Transverse colon (tissue), 4 donors: Measurements from ENCODE around the gene FAXC. TPM values are rescaled to one million over a fixed set of nuclear protein-coding genes. Genes with fewer than 3 reads are reported as not detected.

Source experiments
- DNase-seq: peaks from one replicate; pipeline ENCODE4 v3.0.0-alpha.2; 2019
- H3K27ac ChIP-seq, 4 donors: fragments of 200-600 bp; sonication (generic); 2 replicates each; pipeline ENCODE4 v1.5.1; 2016 to 2018; ENCODE audit warnings: inconsistent platforms in 4 of 4
- H3K27me3 ChIP-seq: fragments of 200-600 bp; sonication (generic); 2 replicates; pipeline ENCODE4 v1.5.1; 2017; ENCODE audit warnings: inconsistent platforms
- H3K36me3 ChIP-seq, 4 donors: fragments of 200-600 bp; sonication (generic); 2 replicates each; pipeline ENCODE4 v1.5.1; 2017 to 2019; ENCODE audit warnings: inconsistent platforms in 4 of 4
- H3K4me1 ChIP-seq, 4 donors: fragments of 200-600 bp; sonication (generic); 2 replicates each; pipeline ENCODE4 v1.5.1; 2017 to 2020; ENCODE audit warnings: inconsistent platforms in 4 of 4
- H3K4me3 ChIP-seq, 4 donors: fragments of 200-600 bp; sonication (generic); 1 replicate in 1 of 4; 2 replicates in 3 of 4; pipeline versions ENCODE4 v1.5.1 to v1.6.1; 2017 to 2019; ENCODE audit warnings: inconsistent platforms in 4 of 4
- H3K9me3 ChIP-seq, 2 donors: fragments of 200-600 bp; sonication (generic); 2 replicates each; pipeline ENCODE4 v1.5.1; 2017 to 2019; ENCODE audit warnings: inconsistent platforms in 2 of 2
- EP300 ChIP-seq: sonication (generic); formaldehyde crosslinking; IDR thresholded peaks from one replicate; pipeline ENCODE4 v1.6.1; 2017; ENCODE audit warnings: antibody characterized with exemption, low read depth
- POLR2A ChIP-seq: fragments of 450-650 bp; IDR thresholded peaks from one replicate; pipeline ENCODE4 v1.6.1; 2016; ENCODE audit warnings: antibody characterized with exemption, mild to moderate bottlenecking, moderate library complexity
- POLR2AphosphoS5 ChIP-seq, 3 donors: sonication (generic); formaldehyde crosslinking; IDR thresholded peaks; one replicate each; pipeline ENCODE4 v1.6.1; 2016; ENCODE audit warnings: antibody characterized with exemption in 3 of 3
- WGBS, 2 donors: methylation state at CpG; one replicate each; pipeline ENCODE4 v1.1.5; 2018; ENCODE audit warnings: low coverage in 1 of 2; 5-methylcytosine and 5-hydroxymethylcytosine counted together
- in situ Hi-C, 4 donors: fragments of 200-750 bp; cut with MboI; loops; one replicate each; pipeline versions ENCODE4 v1.15.0 to v1.15.1; 2017; ENCODE audit warnings: low sequenced_read_pairs in 3 of 4, low pct_ligation_motif_present in 1 of 4, low pct_unique_long_range_greater_than_20kb in 1 of 4
- intact Hi-C: fragments of 100-400 bp; cut with DNase I; formaldehyde crosslinking; loops from one replicate; pipeline ENCODE4 v1.15.1; 2023; ENCODE audit warnings: low total_unique reads
- total RNA-seq, 4 donors: library from RNA; depleted of rRNA; stranded (reverse); fragments of >200 nt; gene quantifications; one replicate each; pipeline ENCODE4 v1.1.0, GENCODE V29; 2016
- TF ChIP-seq, protein P1 (sequence below), 5 experiments: fragments of 200-600 bp in 3 of 5; fragments of 450-650 bp in 2 of 5; sonication (generic) in 3 of 5; IDR thresholded peaks; 1 replicate in 2 of 5; 2 replicates in 3 of 5; pipeline ENCODE4 v1.5.1; 2016 to 2017; ENCODE audit warnings: antibody characterized with exemption in 5 of 5, inconsistent platforms in 3 of 5, mild to moderate bottlenecking in 2 of 5, moderate library complexity in 1 of 5

The FAXC gene
- total RNA-seq, 4 donors from 2014 or later = 0.75 to 285 (median 7.1) TPM

DNA sequence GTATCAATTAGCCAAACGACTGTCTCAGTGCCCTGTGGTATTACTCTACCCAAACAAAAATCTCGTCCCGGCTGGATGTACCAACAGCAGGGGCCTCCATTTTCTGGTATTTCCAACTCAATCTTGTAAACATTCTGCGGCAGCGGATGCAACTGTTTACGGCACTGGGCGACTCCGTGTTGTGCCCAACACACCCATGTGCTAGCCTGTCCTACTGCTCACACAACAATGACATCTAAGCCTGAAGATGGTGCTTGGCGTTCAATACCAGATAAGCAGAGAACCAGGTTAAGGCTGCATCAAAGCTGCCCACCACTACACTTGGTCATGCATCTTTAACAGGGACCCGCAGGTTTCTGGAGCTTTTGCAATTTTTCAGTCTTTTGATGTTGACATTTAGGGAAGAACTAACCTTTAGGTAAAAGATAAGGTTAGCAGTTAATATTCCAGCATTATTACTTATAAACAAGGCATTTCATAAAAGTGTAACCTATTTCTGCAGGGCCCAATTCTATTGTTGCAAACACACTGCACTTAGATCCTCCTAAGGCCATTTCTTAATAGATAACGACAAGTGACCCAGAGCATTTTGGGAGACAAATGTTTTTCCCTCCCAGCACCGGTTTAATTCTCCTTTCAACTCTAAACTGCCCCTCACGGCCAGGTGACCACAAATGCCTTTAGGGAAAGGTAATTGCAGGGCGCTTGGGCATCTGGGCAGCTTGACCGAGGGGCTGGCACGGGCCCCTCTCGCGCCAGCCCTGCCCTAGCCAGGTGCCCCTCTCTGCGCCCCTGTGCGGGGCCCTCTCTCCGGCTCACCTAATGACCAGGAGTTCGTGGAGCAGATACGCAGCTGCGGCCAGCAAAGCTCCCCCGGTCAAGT, 945 bp downstream of the FAXC start:
- H3K9me3 ChIP-seq = no peaks in the 10 kb centered on the region
- no peaks in the 10 kb centered on the region for H3K36me3 ChIP-seq
- no peak for DNase-seq
- intact Hi-C loops = no loop called here
- in situ Hi-C loops = no loop called here
- TF ChIP-seq, protein P1, sequence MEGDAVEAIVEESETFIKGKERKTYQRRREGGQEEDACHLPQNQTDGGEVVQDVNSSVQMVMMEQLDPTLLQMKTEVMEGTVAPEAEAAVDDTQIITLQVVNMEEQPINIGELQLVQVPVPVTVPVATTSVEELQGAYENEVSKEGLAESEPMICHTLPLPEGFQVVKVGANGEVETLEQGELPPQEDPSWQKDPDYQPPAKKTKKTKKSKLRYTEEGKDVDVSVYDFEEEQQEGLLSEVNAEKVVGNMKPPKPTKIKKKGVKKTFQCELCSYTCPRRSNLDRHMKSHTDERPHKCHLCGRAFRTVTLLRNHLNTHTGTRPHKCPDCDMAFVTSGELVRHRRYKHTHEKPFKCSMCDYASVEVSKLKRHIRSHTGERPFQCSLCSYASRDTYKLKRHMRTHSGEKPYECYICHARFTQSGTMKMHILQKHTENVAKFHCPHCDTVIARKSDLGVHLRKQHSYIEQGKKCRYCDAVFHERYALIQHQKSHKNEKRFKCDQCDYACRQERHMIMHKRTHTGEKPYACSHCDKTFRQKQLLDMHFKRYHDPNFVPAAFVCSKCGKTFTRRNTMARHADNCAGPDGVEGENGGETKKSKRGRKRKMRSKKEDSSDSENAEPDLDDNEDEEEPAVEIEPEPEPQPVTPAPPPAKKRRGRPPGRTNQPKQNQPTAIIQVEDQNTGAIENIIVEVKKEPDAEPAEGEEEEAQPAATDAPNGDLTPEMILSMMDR (IDR thresholded peaks at IDR 0.05) = no peak
- TF ChIP-seq POLR2A = no peak
- no peak for TF ChIP-seq POLR2AphosphoS5 (IDR thresholded peaks at IDR 0.05)
- TF ChIP-seq EP300 = no peak
- WGBS, 2 donors = 65 to 72% methylated on average over 4 to 23 of the region's 25 CpGs
- peak overlapping the region; percentile 71 to 87 (median 80) for H3K27ac ChIP-seq
- H3K4me1 ChIP-seq = peaks cover 0 to 13% (median 4%) of the 10 kb centered on the region in 4 donors
- peak overlapping the region; percentile 30 to 68 (median 59) for H3K4me3 ChIP-seq
- peaks cover 31% of the 10 kb centered on the region for H3K27me3 ChIP-seq

DNA sequence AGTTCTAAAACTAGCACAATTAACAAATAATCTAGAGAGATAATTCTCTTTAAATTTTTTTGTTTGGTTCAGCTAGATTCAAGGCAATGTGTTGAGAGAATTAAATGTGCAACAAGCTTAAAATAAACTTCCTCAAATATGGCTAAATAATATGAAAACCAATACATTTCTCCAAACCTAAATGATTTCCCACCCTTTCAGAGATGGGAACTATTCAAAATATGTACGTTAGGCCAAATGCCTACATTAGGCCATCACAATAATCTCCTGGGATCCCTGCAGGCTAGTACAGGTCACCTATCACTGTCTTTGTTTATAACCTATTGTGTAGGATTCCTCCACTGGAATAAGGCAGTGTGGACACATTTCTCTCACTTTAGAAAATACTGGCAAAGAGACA, 1.7 kb downstream of the FAXC start:
- intact Hi-C loops (no loop called here), in situ Hi-C loops (no loop called here)
- Histone ChIP-seq H3K4me3 (peak overlapping the region in 1 of 4 donors; percentile 68), H3K4me1 (peaks cover 0 to 13% (median 4%) of the 10 kb centered on the region in 4 donors), H3K9me3 (no peaks in the 10 kb centered on the region), H3K27me3 (peaks cover 24% of the 10 kb centered on the region), H3K27ac (peak overlapping the region in 3 of 4 donors; percentile 78 to 87 (median 82)), H3K36me3 (no peaks in the 10 kb centered on the region)
- WGBS, 2 donors = 50 to 60% methylated on average over 1 of the region's 1 CpG
- DNase-seq = no peak
- TF ChIP-seq, protein P1 (IDR thresholded peaks at IDR 0.05) = no peak
- TF ChIP-seq POLR2A = no peak

DNA sequence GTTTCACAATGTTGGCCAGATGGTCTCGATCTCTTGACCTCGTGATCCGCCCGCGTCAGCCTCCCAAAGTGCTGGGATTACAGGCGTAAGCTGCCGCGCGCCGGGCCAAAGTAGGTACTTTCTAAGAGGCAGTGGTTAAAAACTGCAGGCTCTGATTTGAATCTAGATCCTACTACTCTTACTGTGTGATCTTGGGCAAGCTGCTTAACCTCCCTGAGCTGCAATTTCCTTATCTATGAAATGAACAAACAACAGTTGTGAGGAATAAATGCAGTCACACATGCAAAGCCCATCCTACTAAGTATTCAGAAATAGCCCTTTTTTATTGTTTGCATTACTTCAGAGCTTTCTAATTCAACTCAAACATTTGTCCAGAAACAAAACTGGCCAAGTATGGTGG, 2.9 kb downstream of the FAXC start:
- H3K4me3 ChIP-seq = no peak overlapping the region
- no peaks in the 10 kb centered on the region for H3K9me3 ChIP-seq
- H3K36me3 ChIP-seq = no peaks in the 10 kb centered on the region
- 84 to 88% methylated on average over 10 of the region's 10 CpGs for whole genome bisulfite sequencing, 2 donors
- intact Hi-C loops = no loop called here
- no peak for DNase-seq
- TF ChIP-seq, protein P1 (IDR thresholded peaks at IDR 0.05) = no peak
- TF ChIP-seq EP300 = no peak
- no peak for TF ChIP-seq POLR2A
- no peak for TF ChIP-seq POLR2AphosphoS5 (IDR thresholded peaks at IDR 0.05)
- H3K4me1 ChIP-seq = peaks cover 0 to 13% (median 4%) of the 10 kb centered on the region in 4 donors
- in situ Hi-C loops = no loop called here
- peaks cover 18% of the 10 kb centered on the region for H3K27me3 ChIP-seq
- peak overlapping the region in 2 of 4 donors; percentile 78 to 87 for H3K27ac ChIP-seq

DNA sequence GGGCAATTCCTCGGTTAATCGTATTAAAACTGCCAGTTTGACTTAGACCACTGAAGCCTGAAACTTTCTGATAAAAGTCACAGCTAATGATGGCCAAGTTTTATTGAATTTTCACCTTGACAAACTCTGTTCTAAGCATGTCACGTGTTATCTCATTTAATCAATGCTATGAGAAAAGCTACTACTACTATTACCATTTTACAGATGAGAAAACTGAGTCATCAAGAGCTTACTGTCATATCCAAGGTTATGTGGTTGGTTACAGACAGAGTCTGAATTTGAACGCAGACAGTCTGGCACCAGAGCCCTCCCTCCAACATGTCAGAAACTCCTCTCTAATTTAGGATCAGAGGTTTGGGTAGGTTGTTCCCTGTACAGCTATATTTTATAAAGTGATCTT, 4.3 kb downstream of the FAXC start:
- no peak overlapping the region for H3K4me3 ChIP-seq
- intact Hi-C loops = no loop called here
- H3K27ac ChIP-seq = peak overlapping the region in 2 of 4 donors; percentile 3 to 19
- no peak for DNase-seq
- H3K9me3 ChIP-seq = no peaks in the 10 kb centered on the region
- in situ Hi-C loops = no loop called here
- peaks cover 15% of the 10 kb centered on the region for H3K27me3 ChIP-seq
- peaks cover 0 to 7% (median 1%) of the 10 kb centered on the region in 4 donors for H3K4me1 ChIP-seq
- no peaks in the 10 kb centered on the region for H3K36me3 ChIP-seq
- TF ChIP-seq POLR2AphosphoS5 (IDR thresholded peaks at IDR 0.05) = no peak
- TF ChIP-seq, protein P1 (IDR thresholded peaks at IDR 0.05) = no peak
- WGBS, 2 donors = 64 to 81% methylated on average over 3 to 4 of the region's 4 CpGs
